ENCODE data around the gene PRDX1.

PRDX1 gene

DNA sequence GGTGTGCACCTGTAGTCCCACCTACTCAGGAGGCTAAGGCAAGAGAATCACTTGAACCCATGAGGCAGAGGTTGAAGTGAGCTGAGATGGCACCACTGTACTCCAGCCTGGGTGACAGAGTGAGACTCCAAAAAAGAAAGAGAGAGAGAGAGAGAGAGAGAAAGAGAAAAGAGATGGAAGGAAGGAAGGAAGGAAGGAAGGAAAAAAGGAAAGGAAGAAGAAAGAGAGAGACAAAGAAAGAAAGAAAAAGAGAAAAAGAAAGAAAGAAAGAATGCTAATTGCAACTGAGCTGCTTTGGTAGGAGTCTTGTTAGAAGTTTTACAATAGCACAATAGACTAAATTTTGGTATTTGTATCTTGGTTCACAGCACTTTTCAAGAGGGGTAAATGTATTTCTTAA lies 56.4 kb downstream of the PRDX1 start:
- no peak for DNase-seq (ENCODE audit: low read depth, low spot score)
